ENCODE results near the gene ADD1.
"Not testable (repeated sequence)": the region's sequence is repeated elsewhere in the genome, so short reads cannot be mapped to it uniquely, and the experiment has no call there.

ADD1 gene

DNA sequence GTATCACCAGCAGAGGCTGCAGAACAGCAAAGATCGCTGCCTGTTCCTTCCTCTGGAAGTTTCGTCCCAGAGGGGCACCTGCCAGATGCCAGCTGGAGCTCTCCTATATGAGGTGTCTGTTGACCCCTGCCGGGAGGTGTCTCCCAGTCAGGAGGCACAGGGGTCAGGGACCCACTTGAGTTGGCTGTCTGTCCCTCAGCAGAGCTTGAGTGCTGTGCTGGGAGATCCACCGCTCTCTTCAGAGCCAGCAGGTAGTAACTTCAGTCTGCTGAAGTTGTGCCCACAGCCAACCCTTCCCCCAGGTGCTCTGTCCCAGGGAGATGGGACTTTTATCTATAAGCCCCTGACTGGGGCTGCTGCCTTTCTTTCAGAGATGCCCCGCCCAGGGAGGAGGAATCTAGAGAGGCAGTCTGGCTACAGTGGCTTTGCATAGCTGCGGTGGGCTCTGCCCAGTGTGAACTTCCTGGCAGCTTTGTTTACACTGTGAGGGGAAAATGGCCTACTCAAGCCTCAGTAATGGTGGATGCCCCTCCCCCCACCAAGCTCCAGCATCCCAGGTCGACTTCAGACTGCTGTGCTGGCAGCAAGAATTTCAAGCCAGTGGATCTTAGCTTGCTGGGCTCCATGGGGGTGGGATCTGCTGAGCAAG is 78.9 kb downstream of the ADD1 start:
- DNase-seq (ENCODE audit: low read depth), result not testable (repeated sequence)

- no peak for DNase-seq (ENCODE audit: low read depth)
Measured at GRCh38 chr4:2923141-2923551, 79.5 kb downstream of the ADD1 start.

GRCh38 chr4:2923668-2924173 is 80.1 kb downstream of the ADD1 start:
- no peak for DNase-seq (ENCODE audit: low read depth)

DNA sequence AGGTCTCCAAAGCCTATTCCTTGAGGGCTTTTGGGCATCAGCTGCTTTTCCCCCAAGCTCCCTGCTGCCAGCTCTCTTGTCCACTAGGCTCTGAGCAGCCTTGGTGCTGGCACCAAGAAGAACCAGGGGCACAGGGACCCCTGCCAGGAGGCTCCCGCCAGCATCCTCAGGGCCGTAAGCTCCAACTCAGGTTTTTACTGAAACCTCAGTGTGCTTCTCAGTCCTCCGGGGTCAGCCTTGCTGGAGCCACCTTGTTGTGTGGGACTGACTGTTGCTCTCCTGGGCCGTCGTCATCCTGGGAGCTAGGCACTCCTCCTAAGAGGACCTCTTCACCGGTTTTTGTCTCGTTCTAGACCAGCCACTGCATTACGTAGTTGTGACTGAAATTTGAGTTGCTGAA is 80.6 kb downstream of the ADD1 start:
- no peak for DNase-seq (ENCODE audit: low read depth)

- DNase-seq (ENCODE audit: low read depth), result no peak
Measured at GRCh38 chr4:2924765-2925301, 81.2 kb downstream of the ADD1 start.

- DNase-seq (ENCODE audit: low read depth), result no peak
Measured at GRCh38 chr4:2925496-2925895, 81.9 kb downstream of the ADD1 start.

DNA sequence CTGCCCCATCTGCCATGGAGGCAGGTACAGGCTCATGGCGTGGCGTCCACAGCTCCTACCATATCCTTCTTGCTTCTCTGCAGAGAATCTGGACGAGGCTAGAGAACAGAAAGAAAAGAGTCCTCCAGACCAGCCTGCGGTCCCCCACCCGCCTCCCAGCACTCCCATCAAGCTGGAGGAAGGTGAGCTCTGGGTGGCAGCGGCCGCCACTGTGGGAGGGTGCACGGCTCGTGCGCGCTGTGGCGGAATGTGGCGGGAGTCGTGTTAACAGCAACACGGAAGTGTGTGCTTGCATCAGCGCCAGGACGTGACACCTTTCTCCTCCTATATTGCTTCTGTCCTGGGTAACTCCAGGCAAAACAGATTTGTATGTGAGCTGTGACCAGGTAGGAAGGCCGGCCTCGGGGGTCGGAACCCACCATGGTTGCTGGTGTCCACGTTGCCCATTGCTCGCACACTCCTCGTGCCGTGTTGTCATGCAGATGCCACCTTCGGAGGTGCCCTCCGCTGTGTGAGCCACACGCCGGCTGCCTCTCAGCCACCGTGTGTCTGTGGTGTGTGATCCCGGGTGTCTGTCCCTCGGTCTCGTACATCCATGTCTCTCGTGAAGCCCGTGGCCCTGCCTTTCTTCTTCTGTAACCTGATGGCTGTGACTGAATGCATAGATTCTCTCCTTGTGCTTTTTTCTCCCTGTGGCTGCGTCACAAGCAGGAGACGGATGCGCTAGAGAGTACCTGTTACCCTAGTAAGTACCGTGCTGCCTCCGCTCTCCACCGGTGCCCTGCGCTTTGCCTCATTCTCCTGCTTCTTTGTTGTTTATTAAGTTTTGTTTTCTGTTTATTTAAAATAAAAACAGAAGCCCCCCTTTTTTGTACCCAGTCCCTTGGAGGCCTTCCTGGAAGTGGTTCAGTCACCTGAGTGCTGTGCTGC is 82.6 kb downstream of the ADD1 start:
- DNase-seq (ENCODE audit: low read depth), result no peak

DNA sequence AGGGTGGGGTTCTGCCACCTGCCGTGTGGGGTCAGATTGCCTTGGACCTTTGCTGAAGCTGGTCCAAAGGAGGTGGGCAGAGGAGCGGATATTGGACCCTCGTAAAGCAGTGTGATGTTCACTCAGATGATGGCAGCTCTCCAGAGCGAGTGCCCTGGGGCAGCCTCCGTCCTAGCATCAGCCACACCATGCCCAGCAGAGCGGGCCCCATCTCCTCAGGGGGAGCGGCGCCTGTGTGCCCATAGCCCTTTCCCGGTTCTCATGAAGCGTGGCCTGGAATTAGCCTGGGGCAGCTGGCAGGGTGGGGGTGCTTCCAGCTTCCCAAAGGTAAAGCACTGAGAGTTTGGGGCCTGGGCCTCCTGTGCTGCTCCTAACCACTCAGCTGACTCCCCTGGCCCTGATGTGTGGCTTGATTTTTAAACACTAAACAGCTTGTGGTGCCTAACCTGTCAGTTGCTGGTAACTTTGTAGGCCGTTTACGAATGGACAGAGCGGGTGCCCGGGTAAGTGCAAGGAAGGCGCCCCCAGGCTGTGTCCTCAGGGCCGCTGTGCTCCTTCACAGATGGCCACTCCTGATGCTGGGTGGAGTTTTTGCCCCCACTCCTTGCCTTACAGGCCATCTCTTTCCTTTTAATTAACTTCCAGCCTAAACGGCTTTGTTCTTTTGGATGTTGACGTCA is 83.5 kb downstream of the ADD1 start:
- no peak for DNase-seq (ENCODE audit: low read depth)

DNA sequence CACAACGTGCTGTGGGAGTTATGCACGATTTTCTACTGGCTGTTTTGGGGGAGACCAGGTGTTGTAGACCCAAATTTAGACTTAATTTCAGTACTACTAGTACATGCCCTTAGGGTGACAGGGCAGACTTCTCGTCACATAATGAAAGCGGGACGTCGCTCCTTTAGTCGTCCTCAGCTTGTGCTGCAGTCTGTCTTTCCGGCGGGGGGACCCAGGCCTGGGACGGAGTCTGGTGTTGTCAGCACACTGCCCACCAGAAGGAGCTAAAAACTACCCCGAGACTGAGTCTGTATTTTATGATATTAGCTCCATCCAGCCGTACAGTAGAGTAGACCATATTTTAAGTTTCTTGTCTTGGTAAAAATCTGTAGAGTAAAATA is 84.0 kb downstream of the ADD1 start:
- DNase-seq (ENCODE audit: low read depth), result no peak

- no peak for DNase-seq (ENCODE audit: low read depth)
Measured at GRCh38 chr4:2928242-2929176, 84.9 kb downstream of the ADD1 start.

DNA sequence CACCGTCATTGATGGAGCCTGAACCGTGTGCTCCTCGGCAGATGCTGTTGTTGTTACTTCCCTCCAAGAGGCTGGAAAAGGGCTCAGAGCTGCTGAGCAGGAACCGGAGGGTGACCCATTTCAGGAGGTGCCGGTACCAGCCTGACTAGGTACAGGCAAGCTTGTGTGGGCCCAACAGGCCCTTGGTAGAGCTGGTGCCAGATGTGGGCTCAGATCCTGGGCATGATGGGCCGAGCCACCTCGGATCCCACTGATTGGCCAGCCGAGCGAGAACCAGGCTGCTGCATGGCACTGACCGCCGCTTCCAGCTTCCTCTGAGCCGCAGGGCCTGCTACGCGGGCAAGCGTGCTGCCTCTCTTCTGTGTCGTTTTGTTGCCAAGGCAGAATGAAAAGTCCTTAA is 85.8 kb downstream of the ADD1 start:
- no peak for DNase-seq (ENCODE audit: low read depth)

DNA sequence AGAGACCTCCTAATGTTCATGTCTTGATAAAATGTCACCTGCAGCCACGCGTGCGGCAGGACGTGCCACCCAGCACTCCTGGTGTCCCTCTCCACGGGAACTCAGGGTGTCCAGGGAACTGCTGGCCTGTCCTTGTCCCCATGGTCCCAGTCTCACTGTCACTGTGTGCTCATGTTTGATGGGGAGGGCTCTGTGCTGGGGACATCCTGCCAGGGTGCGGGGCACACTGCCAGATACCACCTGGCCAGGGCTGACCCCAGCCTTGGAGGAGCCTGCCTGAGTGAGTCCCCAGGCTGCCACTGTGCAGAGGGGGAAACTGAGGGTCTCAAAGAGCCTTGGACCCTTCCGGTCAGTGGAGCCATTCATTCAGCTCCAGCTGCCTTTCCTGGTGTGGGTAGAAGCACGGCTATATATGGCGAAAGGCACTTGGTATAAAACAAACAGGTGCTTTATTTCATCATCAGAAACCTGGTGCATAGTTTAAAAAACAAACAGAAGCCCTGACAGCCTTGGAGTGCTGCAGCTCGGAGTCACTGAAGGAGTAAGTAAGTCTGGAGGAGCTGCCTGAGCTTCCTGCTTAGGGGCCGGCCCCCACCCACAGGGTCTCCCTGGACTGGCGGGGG is 86.6 kb downstream of the ADD1 start:
- no peak for DNase-seq (ENCODE audit: low read depth)

GRCh38 chr4:2930758-2931511 is 87.3 kb downstream of the ADD1 start:
- DNase-seq (ENCODE audit: low read depth), result no peak

- DNase-seq (ENCODE audit: low read depth), result no peak
Measured at GRCh38 chr4:2931512-2932301, 88.1 kb downstream of the ADD1 start.

DNA sequence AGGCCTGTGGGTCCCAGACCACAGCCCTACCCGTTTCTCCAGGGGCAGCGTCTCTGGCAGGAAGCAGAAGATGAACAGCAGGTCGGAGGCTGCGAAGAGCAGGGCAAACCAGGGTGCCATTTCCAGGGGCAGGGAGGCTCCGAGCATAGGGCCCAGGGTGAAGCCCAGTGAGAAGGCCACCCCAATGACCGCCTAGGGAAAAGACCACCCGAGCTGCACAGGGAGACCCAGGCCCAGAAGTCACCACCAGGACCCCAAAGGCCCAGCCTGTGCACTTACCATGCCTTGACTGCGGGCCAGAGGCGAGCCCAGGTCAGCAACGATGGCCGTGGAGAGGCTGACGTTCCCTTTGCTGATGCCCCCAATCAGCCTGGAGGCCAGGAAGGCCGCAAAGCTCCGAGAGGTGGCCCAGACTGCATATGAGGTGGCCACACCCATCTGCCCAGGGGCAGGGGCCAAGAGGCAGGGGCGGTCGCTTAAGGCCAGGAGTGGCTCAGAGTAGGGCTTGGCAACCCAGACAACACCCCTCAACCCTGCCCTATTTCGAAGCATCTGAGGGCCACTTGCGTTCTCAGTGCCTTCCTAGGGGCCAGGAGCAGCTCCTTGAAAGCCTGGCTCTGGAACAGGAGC is 88.8 kb downstream of the ADD1 start:
- DNase-seq (ENCODE audit: low read depth), result no peak

DNA sequence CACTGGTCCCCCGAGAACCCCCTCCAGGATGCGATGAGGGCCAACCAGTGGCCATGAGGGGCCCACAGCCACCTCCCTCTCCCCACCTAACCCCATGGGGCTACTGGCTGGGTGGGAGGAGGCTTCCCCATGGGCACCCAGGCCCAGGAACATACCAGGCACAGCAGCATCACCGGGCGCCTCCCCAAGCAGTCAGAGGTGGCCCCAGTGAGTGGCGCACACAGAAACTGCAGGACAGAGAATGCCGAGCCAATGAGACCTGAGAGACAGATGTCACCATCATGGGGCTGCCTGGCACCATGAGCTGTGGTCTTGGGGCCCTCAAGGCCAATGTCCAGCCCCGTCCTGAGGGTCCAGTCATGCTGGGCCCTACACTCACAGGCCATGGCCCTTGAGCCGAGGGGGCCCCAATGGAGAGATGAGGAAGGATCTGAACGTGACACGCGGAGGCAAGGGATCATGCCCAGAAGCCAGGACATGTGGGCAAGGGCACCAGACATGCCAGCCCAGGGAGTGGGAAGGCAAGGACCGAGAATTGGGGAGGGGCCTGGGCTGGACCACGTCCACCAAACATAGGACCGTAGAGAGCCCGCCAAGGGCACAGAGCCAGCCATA is 89.4 kb downstream of the ADD1 start:
- no peak for DNase-seq (ENCODE audit: low read depth)

- DNase-seq (ENCODE audit: low read depth), result no peak
Measured at GRCh38 chr4:2933566-2934076, 90.0 kb downstream of the ADD1 start.

All from stimulated activated CD8-positive, alpha-beta memory T cell treated with anti-CD3 and anti-CD28 coated beads, Interleukin-12 subunit alpha, Interleukin-12 subunit beta, amount 100 ng/mL, for 1 hour (primary cell).